Kidney glomerular epithelial cell (primary cell): ENCODE data around the gene TTC12.
A peak's percentile ranks its signal among the peaks of the same experiment; 100 is the strongest.

Source experiments
- DNase-seq: peaks from one replicate; lab custom pipeline; 2025; lab: John Stamatoyannopoulos, UW

TTC12 gene

DNA sequence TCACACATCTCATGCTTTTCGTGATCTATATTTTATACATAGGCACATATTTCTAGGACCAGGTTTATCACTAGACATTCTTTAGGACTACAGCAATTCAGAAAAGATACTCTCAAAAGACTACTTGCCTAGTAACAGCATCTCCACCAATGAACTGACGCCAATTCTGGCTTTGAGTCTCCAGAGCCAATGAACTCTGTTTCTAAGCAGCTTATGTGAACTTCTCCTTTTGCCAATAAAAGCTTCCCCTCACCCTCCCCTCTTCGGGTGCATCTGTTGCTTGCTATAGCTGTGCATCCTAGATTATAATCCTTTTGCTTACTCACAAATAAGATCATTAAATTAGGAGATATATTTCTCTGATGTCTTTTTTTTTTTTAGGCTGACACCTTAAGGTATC is 61.8 kb downstream of the TTC12 start:
- no peak for DNase-seq

DNA sequence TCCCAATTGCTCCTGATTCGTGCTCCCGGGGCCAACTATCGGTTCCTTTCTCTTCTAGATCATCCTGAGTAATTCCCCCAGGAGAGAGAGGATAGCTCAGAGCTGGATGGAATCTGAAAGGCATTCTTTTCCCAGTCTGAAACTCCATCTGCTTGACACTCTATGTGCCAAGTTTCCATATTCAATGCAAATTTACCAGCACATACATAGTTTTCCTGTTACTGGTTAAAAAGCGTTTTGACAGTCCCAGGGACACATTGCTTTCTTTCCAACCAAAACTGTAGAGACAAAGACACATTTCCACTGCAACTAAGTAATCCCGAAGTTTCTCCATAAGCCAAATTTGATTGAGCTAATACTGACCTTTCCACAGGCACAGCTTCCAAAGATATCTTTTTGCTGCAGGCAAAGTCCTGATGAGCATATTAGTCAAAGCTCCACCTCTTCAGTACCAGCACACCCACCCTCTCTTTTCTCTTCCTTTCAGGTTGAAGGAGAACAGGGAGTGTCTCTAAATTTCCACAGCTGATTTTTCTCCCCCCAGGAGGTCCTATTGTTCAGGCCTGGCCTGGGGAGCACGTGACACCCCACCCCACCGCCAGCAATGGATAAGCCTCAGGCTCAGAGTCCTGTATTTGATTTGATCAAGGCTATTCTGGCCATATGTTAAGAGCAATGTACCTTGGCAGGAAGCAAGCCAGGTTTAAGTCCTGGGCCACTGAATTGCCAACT is 63.5 kb downstream of the TTC12 start:
- no peak for DNase-seq

DNA sequence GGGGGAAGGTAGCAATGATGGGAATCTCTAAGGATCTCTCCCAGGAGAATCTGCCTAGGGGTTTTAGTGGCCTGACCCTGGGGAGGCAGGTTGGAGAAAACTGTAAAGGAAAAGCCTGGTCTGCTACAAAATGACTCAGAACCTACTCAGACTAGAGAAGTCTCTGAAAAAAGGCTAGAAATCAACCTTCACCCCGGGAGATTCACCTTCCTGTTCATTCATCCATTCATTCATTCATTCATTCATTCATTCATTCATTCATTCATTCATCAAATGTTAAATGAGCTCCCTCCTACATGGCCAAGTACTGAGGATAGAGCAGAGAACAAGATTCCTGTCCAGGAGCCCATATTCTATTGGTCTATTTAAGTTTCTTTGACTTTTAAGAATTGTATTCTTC is 64.3 kb downstream of the TTC12 start:
- DNase-seq = no peak

DNA sequence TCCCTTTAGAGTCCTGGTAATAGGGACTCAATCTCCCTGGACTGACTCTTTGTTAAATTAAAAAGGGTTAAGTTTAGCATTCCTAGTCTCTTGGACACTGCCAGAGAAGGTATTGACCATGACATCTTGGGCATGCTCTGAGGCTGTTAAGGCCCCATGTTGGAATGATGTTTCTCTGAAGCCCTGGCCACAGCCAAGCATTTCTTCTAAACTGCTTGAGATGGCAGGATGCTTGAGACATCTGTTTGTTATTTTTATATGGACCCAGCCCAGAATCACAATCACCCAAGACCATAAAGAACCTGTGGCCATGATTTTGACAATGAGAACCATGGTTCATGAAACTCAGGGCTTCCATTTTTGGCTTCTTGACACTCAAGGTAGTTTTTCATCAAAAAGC is 67.7 kb downstream of the TTC12 start:
- no peak for DNase-seq

DNA sequence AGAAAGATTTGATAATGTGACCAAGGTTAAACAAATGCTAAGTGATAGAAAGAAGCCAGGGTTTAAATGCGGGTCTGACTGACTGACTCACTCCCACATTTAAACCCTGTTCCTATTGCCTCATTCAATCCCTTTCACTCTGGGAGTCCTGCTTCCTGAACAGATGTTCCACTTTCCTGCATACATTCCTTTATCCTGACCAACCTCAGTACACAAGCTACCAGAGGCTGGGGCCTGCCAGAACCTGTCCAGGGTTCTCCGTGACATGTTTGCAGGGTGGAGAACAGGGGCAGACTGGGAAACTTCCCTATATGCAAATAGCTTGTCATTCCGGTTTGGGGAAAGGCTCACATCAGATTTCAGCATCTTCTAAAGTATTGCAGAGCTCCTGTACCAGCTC is 70.2 kb downstream of the TTC12 start:
- no peak for DNase-seq

DNA sequence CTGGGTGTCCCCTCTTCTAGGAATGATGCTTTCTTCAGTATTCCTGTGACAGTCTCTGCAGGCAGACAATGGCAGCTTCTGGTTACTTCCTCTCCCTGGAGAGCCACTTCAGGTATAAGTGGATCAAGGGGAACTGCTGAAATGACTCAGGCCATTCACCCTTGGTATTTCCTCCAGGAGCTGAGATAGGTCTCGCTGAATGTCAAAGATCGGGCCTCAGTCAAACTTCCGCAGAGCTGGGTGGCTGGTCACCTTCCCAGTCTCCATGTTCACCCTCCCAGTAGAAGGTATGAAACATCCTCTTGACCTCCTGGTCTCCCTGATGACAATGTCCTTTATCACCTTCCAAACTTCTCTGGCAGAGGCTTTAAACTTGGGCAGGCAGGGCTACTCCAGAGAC is 71.4 kb downstream of the TTC12 start:
- DNase-seq = no peak

DNA sequence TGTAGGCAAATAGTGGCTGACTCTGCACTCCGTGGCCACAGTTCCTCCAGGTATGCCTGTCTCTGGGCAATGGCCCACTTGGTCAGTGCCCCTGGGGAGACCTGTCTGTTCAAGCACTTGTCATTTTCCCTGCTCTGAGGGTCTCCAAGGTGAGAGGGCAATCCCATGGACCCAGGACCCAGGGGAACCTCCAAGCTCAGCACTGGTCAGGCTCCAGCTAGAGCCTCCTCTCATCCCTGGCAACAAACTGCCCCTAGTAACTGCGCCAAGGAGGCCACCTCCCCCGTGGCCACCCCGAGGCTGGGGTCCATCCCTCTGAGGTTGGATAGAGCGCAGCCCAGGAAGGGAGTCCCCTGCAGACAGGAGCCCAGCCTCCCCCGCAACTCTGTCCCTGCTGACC is 72.5 kb downstream of the TTC12 start:
- DNase-seq = no peak

DNA sequence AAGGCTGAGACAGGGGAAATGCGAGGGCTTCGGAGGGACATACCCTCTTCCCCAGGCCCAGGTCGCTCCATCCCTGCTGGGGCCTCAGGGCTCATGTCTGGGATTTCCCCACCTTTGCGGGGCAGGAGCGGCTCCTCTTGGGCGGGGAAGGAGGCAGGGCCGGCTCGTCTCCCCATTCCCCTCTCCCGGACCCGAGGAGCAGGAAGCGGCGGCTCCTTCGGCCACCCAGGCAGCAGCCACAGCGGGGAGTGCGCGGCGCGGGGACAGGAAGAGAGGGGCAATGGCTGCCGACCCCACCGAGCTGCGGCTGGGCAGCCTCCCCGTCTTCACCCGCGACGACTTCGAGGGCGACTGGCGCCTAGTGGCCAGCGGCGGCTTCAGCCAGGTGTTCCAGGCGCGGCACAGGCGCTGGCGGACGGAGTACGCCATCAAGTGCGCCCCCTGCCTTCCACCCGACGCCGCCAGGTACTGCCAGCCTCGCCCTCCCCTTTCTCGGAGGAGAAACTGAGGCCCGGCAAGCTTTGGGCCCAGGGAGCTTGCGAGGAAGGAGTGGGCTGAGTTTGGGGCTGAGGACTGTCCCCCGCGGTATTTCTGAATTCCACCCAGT is 73.3 kb downstream of the TTC12 start, which contains the start of gene ANKK1:
Gene ANKK1, plus strand, starts transcription at position 175 of the 607 bp plus-strand sequence. Its CDS starts 106 bp downstream, at position 281.
- no peak for DNase-seq

DNA sequence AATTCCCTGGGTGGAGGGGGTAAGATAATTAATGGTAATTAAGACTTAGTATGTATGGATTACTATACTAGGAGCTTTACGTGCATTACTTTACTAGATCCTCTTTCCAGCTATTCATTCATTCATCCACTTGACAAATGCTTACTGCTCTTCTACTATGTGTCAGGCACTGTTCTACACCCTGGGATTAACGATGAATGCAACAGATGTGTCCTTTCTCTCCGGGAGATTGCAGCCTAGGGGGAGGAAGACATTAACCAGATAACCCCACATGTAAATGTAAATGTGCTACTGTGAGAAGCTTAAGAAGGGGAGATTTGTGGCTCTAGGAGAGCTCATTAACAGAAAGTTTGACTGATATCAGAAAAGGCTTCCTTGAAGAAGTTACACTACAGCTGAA is 74.9 kb downstream of the TTC12 start:
- DNase-seq = no peak

DNA sequence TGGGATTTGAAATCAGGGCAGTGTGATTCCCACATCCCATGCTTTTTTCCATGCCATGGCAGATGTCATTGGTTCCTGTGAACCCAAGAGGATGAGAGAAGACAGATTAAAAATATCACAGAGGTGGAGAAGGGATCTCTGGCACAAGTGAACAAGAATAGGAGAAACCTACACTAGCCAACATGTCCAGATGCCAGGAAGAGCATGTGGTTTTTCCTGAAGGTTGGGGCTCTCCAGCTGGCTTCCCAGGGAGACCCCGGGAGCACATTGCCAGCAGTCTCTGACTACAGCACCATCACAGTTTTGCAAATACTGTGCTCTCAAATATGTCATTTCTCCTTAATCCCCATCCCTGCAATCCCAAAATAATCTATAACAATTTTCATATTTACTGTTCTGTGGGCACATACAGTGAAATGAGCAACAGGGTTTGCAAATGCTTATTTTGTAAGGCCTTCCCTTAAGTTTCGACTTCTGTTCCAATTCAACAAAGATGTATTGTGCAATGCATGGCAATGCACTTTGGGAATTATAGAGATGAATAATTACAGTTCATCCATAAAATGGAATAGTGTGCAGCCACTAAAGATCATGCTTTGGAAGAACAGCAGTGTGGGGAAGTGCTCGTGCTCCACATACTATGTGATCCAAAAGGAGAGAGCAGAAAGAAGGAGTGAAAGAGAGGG is 78.0 kb downstream of the TTC12 start:
- no peak for DNase-seq

DNA sequence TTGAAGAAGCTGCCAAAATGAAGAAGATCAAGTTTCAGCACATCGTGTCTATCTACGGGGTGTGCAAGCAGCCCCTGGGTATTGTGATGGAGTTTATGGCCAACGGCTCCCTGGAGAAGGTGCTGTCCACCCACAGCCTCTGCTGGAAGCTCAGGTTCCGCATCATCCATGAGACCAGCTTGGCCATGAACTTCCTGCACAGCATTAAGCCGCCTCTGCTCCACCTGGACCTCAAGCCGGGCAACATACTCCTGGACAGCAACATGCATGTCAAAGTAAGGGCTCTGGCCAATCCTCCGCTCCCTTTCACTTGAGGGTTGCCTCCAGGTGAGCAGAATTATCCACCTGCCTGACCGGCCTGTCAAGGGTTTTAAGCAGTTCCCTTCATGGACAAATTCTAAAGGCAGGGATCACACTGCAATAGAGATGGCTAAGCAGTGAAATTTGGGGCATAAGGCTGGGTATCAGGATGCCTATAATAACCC is 79.2 kb downstream of the TTC12 start:
- DNase-seq = no peak

DNA sequence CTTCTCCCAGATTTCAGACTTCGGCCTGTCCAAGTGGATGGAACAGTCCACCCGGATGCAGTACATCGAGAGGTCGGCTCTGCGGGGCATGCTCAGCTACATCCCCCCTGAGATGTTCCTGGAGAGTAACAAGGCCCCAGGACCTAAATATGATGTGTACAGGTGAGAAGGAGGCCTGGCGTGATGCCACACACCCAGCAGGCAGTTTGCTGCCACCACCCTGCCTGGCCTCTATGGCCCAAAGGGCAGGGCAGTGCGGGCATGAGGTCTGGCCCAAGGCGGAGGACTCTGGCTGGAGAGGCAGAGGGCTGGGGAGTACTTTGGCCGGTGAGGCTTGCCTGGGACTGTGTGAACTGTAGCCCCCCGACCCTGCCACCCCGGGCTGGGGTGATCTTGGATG is 80.5 kb downstream of the TTC12 start:
- no peak for DNase-seq

DNA sequence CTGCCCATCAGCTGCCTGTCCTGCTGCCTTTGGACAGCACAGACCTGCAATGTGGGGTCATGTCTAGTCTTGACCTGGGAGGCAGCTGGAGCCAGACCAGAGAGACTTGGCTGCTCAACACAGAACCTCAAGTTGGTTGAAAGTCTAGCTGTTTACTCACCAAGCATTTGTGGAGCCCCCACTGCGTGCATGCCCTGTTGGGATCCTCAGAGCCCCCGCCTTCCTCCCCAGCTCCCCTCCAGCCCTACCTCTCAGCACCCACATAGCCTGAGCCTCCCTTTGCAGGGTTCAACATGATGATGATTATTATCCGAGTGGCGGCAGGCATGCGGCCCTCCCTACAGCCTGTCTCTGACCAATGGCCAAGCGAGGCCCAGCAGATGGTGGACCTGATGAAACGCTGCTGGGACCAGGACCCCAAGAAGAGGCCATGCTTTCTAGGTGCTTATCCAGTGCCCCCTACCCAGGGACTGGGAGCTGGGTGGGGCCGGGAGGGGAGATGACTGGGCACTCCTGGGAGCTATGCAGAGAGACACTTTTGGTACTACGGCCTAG is 81.5 kb downstream of the TTC12 start:
- no peak for DNase-seq

DNA sequence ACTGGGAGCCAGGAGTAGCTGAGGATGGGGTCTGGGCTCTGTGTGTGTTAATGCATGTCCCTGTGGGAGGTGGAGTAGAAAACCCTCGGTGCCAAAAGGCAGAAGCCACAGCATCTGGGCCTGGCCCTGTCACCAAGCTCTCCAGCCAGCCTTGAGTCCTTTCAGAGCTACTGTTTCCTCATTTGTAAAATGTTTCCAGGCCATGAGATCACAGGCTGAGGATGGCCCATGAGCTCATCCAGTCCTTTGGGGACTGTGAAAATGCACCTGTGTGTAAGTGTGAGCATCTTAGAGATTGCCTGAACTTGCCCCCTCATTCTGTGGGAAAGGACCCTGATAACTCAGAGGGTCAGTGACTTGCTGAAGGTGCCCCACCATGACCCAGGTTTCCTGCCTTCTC is 82.3 kb downstream of the TTC12 start:
- DNase-seq = no peak

DNA sequence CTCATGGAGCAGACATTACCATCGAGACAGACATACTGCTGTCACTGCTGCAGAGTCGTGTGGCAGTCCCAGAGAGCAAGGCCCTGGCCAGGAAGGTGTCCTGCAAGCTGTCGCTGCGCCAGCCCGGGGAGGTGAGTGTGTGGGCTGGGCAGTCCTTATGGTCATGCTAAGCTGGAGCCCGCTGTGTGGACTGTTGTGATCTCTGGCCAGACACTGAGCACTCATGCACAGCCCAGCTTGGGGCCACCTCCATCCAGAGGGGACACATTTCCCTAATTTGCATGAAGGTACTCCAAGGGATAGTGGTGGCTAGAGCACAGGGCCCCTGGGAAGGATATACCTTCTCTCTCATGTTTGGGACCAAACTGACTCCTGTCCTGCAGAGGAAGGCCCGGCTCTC is 82.8 kb downstream of the TTC12 start:
- no peak for DNase-seq

DNA sequence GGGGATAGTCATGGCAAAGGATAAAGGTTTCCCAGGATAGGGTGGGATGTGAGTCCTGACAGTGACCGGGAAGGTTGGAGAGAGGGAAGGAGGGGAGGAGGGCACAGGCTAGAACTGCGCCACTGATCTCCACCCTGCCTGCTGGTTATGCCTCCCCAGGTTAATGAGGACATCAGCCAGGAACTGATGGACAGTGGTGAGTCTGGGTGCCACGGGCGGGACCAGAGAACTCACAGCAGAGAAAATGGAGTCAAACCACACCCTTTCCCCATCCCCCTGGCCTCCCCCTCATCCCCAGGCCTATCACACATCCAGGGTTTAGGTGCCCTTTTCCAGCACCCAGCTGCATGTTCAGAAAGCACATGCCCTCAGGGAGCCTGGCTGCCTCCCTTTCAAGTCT is 83.4 kb downstream of the TTC12 start:
- DNase-seq = no peak

DNA sequence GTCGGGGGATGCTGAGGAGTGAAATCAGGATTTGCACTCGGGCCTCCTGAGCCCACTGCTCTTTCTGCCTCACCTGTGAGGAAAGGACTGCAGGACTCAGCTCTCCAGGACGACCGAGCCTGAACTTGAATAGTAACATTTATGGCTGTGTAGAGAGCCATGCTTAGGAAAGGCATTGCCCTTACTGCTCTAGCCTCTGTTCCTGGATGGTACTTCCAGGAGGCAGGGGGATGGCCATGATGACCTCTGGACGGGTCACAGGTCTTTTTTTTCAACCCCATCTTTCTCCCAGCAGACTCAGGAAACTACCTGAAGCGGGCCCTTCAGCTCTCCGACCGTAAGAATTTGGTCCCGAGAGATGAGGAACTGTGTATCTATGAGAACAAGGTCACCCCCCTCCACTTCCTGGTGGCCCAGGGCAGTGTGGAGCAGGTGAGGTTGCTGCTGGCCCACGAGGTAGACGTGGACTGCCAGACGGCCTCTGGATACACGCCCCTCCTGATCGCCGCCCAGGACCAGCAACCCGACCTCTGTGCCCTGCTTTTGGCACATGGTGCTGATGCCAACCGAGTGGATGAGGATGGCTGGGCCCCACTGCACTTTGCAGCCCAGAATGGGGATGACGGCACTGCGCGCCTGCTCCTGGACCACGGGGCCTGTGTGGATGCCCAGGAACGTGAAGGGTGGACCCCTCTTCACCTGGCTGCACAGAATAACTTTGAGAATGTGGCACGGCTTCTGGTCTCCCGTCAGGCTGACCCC is 84.5 kb downstream of the TTC12 start:
- DNase-seq = no peak

DNA sequence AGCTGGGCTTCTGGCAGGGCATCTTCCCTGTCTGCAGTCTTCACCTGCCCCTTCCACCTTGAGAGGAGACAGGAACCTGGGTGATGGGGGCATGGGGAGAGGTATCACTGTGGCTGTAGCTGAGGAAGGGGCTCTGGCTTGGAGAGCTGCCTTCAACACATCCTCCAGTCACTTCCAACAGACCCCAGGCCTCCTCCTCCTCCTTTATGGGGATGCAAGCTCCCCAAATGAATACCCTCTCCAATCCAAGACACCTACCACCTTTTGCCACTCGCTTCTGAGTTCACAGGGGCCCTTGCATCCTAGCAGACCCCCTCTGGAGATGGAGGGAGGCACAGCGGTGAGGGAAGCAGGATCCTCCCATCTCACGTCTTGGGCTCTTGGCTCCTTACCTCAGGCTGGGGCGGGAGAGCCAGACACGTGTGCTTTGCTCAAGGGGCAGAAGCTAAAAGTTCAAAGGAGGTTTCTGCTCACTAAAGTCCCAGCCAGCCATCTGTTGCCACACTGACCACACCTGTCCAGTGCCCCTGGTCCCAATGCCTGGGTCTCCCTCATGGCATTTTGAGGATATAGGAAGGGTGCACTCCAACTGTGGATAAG is 86.3 kb downstream of the TTC12 start:
- no peak for DNase-seq

DNA sequence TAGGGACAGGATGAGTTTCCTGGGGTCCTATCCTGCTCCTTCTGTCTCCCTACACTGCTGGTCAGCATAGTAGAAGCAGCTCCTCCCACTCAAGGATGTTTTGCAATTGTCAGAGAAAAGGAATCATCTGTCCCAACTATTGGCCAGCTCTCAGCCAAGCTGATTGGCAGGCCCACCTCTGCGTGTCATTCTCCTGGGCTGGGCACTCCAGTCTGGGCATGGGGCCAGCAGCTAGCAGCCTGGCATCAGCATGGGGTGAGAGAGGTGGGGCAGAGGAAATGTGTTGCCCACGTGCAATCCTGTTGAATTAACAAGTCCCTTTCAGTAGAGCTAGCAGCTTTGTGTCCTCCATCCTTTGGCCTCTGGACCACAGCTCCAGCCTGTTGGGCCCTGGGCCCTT is 87.3 kb downstream of the TTC12 start:
- DNase-seq = peak; percentile 51

DNA sequence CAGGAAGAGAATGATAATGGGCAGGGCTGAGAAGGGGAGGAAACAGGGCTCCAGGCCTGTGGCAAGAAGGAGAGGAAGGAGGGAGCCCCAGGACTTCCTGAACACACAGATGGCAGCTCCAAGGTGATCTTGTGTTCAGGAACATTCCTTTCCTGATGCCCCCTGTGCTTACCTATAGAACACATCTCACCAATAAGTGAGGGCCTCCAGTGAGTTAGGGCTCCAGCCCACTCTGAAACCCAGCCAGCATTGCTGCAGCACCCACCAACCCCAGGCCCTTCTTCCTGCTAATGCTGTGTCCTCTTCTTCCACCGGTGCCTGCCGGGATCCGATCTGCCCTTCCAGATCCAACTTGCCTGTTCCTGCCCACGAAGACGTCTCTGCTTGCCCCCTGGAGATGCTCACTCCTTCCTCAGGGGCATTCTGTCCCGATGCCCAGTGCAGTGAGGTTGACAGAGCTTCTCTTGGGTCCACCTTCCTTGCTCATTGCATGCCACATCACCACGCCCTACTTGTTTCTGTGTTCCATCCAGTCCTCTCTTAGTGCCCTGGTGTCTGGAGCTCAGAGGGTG is 90.6 kb downstream of the TTC12 start:
- DNase-seq = no peak

DNA sequence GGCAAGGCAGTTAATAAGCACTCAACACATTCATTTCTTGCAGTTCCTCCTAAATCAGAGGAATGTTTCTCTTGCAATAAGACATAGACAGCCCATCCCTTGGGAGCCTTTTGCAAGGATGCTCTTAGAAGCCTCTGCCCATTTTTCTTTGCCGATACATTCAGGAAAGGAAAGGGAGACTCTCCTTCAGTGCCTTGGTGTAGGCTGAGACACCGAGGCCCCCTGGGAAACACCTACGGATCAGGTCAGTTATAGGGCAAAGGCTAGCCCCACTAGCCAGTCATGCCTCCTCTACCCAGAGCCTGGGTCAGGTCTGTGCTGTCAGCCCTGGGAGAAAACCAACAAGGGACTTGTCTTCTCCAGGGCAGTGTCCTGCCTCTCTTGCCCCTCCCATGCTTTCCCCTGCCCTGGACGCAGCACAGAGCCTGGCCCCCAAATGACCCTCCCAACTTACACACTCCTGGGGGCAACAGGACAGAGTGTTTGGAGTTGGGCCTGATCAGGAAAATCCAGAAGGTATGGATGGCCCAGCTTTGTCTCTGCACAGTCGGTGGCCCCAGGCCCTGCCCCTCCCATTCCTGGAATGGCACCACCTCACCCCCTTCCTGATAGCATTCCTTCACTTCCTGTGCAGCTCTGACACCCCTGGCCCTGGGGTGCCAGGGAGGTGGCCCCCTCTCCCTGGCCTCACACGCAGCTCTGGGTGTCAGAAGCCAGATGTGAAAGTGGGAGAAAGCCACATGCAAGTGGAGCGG is 91.5 kb downstream of the TTC12 start:
- DNase-seq = no peak
